GM19035 (cell line): ENCODE measurements around the gene MYL4.
"Not testable (repeated sequence)": the region's sequence is repeated elsewhere in the genome, so short reads cannot be mapped to it uniquely, and the experiment has no call there.

Experiments used
- ATAC-seq: cut with Tn5 transposase; IDR thresholded peaks from one replicate; pipeline ENCODE4 v1.9.1; 2021; ENCODE audit not compliant: unreplicated experiment

The MYL4 gene

GRCh38 chr17:47269561-47270280, 60.6 kb downstream of the MYL4 start:
- ATAC-seq = not testable (repeated sequence)

DNA sequence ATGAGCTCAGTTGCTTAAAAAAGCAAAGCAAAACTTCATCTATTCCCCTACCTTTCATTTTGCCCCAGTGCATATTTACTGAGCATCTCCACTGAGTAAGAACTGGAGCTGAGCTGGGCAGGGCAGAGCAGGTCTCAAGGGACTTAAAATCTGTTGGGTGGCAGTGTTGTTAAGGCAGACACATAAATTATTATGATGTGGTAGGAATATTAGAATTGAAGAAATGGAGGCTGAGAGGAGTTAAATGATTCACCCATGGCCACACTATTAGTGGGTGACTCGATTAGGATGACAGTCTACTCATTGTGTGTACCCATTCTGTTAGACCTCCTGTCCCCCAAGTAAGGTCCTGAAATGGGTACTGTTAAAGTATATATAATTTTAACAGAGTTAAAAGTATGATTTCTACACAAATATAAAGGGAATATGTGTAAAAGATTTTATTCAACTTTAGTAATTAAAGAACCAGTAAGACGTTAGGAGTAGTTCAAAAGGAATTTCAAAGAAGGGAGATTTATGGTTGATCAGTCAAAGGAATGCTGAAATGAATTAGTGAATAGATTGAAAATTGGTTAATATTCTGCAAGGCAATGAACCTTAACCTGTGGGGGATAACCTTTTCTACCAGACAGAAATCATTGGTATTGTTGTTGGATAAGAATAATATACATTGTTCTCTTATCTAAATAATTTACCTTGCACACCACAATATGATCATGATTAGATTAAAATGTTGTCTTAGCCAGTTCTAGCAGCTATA, 62.0 kb downstream of the MYL4 start:
- ATAC-seq = no peak

DNA sequence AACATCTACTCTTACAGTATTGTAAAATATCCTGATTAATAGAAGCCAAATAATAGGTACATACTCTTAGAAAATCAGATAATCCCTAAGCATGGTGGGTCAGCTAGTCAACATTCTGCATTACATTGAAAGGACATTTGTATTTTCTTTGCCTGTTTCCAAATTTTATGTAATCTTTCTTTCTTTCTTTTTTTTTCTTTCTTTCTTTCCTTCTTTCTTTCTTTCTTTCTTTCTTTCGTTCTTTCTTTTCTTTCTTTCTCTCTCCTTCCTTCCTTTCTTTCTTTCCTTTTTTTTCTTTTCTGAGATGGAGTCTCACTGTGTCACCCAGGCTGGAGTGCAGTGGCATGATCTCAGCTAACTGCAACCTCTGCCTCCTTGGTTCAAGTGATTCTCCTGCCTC, 63.3 kb downstream of the MYL4 start:
- ATAC-seq = no peak

GRCh38 chr17:47273245-47273644, 64.1 kb downstream of the MYL4 start:
- no peak for ATAC-seq
